HG03439 (cell line): ENCODE results near the gene MFSD11.
"Not testable (repeated sequence)": the region's sequence is repeated elsewhere in the genome, so short reads cannot be mapped to it uniquely, and the experiment has no call there.

Source experiments
- ATAC-seq: cut with Tn5 transposase; IDR thresholded peaks from one replicate; pipeline ENCODE4 v1.9.1; 2021; ENCODE audit warnings: mild to moderate bottlenecking, moderate library complexity; ENCODE audit not compliant: unreplicated experiment

The MFSD11 gene

DNA sequence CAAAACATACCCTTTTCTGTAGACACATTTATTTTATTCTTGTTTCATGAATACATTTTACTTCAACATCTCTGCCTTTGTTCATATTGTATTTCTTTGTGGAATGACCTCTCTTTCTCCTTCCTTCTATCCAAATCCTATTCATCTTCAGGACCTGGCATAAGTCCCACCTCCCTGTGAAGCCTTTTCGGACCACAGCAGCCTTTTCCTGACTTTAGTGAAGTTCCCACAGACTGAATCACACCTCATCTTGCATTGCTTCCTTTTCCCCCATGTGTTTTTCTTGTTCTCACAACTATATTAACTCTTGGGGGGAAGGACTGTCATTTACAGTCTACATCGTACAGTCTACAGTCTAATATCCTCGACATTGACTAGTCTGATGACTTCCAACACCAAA lies 58.2 kb downstream of the MFSD11 start:
- no peak for ATAC-seq

DNA sequence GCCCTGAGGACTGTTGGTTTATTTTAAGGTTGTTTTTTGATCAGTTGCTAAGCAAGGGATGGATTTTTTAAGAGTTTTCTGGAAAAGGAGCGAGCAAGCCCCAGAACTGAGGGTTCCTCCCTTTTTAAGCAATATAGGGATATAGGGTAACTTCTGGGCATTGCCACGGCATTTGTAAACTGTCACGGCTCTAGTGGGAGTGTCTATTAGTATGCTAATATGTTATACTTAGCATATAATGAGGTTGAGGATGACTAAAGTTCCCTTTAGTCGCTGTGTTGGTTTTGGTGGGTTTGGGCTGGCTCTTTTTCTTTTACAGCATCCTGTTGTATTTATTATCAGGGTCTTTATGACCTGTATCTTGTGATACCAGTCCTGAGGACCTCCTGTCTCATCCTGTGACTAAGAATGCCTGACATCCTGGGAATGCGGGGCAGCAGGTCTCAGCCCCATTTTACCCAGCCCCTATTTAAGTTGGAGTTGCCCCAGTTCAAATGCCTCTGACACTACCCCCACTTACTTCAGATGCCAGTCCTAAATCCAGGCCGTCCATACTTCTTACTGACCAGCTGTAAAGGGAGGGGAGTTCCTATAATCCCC lies 59.4 kb downstream of the MFSD11 start:
- no peak for ATAC-seq

DNA sequence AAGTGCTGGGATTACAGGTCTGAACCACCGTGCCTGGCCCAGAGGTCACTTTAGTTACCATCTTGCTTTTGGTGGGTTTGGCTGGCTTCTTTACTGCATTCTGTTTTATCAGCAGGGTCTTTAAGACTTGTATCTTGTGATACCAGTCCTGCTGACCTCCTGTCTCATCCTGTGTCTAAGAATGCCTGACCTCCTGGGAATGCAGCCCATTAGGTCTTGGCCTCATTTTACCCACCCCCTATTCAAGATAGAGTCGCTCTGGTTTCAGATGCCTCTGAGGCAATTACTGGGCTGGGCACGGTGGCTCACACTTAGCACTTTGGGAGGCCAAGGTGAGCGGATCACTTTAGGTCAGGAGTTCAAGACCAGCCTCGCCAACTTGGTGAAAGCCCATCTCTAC lies 63.8 kb downstream of the MFSD11 start:
- ATAC-seq, result no peak

DNA sequence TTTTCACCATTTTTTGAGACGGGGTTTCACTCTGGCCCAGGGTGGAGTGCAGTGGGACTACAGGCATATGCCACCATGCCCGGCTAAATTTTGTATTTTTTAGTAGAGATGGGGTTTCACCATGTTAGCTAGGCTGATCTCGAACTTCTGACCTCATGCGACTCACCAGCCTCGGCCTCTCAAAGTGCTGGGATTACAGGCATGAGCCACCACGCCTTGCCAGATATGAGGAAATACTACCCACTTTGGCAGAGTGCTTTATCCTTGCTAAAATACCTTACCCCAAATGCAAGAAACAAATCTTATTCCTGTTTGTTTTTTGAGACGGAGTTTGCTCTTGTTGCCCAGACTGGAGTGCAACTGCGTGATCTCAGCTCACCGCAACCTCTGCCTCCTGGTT lies 67.4 kb downstream of the MFSD11 start:
- no peak for ATAC-seq

DNA sequence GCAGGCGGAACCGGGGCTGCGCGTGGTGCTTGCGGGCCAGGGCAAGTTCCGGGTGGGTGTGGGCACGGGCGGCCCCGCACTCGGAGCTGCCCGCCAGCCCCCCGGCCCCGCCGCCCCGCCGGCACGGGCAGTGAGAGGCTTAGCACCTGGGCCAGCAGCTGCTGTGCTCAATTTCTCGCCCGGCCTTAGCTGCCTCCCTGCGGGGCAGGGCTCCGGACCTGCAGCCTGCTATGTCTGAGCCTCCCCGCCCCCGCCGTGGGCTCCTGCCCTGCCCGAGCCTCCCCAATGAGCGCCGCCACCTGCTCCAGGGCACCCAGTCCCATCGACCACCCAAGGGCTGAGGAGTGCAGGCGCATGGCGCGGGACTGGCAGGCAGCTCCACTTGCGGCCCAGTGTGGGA lies 68.2 kb downstream of the MFSD11 start:
- not testable (repeated sequence) for ATAC-seq

DNA sequence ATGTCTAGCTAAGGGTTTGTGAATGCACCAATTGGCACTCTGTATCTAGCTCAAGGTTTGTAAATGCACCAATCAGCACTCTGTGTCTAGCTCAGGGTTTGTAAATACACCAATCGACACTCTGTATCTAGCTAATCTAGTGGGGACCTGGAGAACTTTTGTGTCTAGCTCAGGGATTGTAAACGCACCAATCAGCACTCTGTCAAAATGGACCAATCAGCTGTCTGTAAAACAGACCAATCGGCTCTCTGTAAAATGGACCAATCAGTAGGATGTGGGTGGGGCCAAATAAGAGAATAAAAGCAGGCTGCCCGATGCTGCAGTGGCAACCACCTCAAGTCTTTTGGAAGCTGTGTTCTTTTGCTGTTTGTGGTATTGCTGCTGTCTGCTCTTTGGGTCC lies 68.8 kb downstream of the MFSD11 start:
- ATAC-seq, result not testable (repeated sequence)

DNA sequence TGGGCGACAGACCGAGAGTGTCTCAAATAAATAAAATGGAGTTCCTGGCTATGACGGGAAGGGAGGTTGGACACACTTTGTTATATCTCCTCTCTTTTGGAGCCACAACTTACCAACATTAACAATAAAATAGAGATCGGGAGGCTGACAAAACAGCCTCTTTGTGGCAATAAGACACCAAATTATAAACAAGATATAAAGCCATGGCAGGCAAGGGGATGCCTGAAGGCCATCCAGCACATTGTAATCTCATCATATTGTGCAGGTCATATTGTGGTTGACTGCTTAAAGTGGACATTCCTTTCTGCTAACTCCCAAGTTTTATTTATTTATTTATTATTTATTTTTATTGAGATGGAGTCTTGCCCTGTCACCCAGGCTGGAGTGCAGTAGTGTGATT lies 70.4 kb downstream of the MFSD11 start:
- no peak for ATAC-seq

DNA sequence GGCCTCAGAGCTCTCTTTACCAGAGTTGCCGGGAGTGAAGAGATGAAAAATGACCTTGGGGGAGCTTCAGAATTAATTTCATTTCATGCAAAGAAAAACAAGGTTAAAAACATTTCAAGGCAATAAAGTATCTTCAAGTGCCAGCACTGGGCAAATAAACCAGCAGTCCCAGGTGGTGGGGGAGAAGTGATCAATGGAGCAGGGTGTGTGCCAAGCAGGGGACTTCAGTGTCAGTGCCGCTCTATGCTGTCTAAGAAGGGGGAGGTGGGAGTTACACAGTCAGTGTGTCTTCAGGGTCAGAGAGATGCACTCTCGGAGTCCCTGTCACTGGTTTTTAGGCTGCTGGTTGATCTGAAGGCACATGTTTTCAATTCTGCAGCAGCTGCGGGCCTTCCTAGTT lies 73.0 kb downstream of the MFSD11 start:
- ATAC-seq, result no peak

DNA sequence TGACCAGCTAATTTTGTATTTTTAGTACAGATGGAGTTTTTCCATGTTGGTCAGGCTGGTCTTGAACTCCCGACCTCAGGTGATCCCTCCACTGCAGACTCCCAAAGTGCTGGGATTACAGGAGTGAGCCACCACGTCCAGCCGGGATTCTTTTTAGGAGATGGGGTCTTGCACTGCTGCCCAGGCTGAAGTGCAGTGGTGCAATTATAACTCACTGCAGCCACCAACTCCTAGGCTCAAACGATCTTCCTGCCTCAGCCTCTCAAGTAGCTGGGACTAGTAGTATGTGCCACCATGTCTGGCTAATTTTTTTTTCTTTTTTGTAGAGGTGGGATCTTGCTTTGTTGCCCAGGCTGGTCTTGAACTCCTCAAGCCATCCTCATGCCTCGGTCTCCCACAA lies 73.9 kb downstream of the MFSD11 start:
- no peak for ATAC-seq

DNA sequence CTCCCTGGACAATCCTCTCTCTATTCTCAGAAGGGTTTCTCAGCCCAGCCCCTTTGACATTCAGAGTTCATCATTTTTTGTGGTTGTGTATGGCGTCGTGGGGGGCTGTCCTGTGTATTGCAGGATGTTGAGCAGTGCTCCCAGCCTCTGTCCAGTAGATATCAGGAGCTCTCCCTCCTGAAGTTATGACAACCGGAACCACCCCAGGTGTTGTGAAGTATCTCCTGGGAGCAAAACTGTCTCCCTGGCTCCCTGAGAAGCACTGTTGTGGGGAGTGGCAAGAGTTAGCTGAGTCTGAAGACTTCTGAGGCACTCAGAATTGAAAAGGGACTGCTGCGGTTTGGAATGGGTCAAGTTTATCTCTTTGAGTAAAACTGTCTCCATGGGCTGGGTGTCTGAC lies 74.3 kb downstream of the MFSD11 start:
- ATAC-seq, result no peak

DNA sequence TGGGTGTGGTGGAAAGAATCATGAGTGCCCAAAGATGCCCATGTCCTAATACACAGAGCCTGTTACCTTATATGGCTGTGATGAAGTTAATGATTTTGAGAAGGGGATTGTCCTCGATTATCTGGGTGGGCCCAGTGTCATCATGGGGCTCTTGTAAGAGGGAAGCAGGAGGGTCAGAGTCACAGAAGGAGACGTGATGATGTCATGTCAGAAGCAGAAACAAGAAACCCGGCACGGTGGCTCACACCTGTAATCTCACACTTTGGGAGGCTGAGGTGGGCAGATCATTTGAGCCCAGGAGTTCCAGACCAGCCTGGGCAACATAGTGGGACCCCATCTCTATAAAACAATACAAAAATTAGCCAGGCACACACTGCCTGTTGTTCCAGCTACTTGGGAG lies 75.0 kb downstream of the MFSD11 start:
- ATAC-seq, result no peak

DNA sequence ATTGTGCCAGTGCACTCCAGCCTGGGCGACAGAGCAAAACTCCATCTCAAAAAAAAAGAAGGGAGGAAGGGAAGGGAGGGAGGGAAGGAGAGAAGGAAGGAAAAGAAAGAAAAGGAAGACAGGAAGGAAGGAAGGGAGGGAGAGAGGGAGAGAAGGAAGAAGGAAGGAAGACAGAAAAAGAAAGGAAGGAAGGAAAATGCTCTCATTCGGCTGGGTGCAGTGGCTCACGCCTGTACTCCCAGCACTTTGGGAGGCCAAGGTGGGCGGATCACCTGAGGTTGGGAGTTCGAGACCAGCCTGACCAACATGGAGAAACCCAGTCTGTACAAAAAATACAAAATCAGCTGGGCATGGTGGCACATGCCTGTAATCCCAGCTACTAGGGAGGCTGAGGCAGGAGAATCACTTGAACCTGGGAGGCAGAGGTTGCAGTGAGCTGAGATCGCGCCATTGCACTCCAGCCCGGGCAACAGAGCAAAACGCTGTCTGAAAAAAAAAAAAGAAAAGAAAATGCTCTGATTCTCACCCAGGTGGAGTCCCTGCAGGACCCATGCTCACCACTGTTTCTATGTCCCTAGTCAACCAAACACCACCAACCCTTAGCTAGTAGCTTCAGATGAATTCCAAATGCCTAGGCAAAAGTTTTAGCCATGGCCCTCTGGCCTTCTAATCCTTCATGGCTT lies 78.1 kb downstream of the MFSD11 start:
- not testable (repeated sequence) for ATAC-seq

DNA sequence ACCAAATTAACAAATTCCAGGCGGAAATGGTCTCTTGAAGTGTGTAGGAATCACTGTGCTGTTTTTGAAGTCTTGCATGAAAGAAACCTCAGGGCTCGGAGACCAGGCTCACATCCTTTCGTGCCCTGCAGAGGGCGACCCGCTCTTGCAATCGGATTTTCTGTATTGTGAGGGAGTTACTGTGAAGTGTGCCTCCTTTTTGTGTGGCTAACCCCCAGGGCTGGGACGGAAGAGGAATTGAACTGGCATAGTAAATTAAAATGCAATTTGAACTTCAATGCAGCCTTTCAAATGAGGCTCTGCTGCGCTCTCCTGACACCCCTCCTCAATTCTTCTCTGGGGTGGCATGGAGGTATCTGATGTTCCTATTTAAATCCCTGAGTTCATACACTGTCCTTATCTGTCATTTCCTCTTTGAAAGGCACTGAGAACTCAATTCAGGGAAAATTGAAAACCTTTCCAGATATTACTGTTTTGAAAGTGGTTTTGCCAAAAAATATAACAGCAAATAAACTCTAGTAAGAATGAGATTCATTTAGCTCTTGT lies 78.7 kb downstream of the MFSD11 start:
- no peak for ATAC-seq

DNA sequence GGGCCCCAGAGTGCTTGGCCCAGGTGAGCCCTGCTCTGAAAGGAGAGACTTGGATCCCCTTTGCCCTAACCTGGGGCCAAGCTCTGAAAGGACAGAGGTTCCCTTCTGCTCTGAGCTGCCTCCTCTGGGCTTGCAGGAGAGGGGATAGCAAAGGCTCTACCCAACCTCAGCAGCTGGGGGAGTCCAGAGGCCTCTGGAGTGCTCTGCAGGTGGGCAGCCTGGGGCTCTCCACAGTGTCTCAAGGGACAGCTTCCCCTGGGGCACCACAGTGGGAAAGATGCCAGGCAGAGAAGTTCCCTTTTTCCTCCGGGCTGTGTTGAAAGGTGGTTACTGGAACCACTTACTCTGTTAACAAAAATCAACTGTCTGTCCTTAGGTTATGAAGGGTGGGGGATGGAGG lies 82.1 kb downstream of the MFSD11 start:
- no peak for ATAC-seq

DNA sequence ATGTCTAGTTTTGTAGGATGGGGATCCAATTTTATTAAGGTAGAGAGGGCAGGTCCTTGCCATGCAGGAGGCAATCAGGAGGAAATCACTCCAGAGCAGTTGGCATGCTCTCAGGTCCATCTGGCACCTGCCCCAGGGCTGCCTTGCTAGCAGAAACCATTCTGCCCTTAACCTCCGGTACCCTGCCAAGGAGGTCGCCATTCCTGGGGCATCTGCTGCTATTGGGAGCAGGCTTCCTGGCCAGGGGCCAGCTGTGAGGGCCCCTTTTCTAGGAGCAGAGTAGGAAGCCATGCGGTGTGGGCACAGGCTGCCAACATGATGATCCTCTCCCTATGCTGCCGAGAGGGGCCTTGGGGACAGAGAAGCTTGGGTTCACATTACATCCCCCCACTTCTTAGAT lies 82.6 kb downstream of the MFSD11 start:
- no peak for ATAC-seq

DNA sequence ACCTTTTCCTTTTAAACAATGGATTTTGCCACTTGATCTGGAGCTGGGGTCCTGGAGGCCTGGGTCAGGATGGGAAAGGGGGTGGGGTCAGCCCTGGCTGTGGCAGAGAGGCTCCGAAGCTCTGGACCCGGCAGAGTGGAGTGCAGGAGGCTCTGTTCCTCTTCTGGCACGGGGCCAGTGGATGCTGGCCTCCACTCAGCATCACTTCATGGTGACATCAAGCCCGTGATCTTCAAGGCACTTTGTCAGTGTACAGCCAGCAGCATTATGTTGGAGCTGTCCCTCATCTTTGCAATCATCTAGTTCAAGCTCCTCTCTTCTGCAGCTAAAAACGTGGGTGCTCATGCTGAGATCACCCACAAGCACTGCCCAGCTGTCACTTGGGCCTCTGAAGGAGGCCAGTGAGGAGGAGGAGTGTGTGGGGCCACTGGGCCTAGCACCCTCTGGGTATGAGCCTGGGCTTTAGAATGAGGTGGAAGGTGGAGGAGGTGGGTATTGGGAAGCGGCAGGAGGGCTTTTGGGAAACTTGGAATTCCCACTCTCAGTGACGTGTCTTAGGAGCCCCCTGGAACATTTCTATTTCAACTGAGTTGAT lies 84.4 kb downstream of the MFSD11 start:
- no peak for ATAC-seq

DNA sequence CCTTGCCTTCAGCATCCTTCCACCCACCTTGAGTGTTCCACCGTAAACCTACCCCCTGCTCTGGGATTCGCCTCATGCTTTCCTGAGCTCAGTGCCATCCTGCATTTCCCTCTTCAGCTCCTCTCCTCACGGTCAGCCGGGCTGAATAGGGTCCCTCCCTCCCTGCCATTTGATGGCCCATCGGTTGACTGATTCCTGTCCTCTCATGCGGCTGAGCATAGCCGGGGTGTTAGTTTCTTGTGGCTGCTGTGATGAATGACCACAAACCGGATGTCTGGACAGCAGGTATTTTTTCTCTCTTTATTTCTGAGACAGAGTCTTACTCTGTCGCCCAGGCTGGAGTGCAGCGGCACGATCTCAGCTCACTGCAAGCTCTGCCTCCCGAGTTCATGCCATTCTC lies 86.2 kb downstream of the MFSD11 start:
- no peak for ATAC-seq

DNA sequence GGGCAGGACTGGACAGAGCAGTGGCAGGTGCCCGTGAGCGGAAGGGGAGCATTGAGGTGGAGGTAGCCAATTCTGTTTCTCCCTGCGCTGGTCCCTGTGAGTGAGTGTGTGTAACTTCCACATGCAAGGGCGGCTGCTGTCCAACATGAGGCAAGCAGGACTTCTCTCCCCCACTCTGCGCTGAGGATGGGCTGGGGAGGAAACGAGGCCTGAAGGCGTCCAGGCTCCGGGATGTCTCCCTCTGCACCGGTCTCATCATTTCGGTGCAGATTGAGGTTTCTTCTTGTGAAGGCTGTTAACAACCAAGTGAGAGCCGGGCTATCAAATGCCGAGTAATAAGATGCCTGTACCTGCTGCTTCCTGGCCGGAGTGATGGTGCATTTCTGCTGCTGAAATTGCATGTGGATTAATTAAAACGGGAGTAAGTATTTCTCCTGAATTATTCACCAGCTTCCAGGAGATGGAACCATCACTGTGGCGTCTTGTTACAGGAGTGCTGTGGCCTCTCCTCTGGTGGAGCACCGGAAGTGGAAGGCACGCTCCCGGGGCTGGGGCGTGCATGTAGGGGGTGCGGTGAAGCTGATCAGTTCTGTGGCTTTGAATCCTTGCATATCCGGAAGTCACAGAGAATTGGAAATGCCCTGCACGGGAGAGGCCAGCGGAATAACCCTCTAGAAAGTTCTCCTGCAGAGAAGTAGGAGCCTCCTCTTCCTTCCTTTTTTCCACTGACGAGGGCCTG lies 88.6 kb downstream of the MFSD11 start:
- ATAC-seq, result no peak

DNA sequence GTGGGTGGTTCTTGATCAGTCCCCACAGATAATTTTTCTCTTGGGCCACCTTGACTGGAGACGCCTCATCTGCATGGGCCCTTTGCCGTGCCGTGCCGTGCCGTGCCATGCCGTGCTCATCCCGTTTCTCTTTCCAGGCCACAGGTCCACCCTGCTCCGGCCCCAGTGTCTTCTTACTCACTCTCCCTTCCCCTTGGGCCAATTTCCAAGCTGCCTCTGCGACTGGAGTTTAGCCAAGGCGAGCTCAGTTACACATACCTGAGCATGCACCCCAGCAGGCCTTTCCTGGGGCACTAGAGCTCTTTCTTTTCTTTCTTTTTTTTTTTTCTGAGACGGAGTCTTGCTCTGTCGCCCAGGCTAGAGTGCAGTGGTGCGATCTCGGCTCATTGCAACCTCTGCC lies 89.8 kb downstream of the MFSD11 start:
- ATAC-seq, result no peak
